OCI-LY1 (cell line): ENCODE results near the gene RECK.

Experiments used
- H2AFZ ChIP-seq: fragments of 200-600 bp; sonication (generic), shearing (Covaris generic); 2 replicates; pipeline ENCODE4 v1.6.0; 2014; ENCODE audit warnings: antibody characterized with exemption, mild to moderate bottlenecking, low read length
- H3F3A ChIP-seq: fragments of 200-600 bp; sonication (generic), shearing (Covaris generic); 2 replicates; pipeline ENCODE4 v1.6.0; 2014; ENCODE audit warnings: mild to moderate bottlenecking, antibody characterized with exemption, low read length, moderate library complexity; ENCODE audit not compliant: insufficient read depth
- H3K27ac ChIP-seq: fragments of 200-600 bp; sonication (generic); 2 replicates; pipeline ENCODE4 v1.5.1; 2014; ENCODE audit warnings: low read length, mixed run types, mild to moderate bottlenecking, low read depth; ENCODE audit not compliant: poor library complexity, severe bottlenecking
- H3K27me3 ChIP-seq: fragments of 200-600 bp; sonication (generic); 2 replicates; pipeline ENCODE4 v1.6.0; 2014; ENCODE audit warnings: antibody characterized with exemption, mild to moderate bottlenecking, low read length, moderate library complexity; ENCODE audit not compliant: insufficient read depth
- H3K36me3 ChIP-seq: fragments of 200-600 bp; sonication (generic); 2 replicates; pipeline ENCODE4 v1.6.1; 2014; ENCODE audit warnings: mild to moderate bottlenecking, antibody characterized with exemption, low read length, moderate library complexity, mixed read lengths; ENCODE audit not compliant: insufficient read depth
- H3K4me1 ChIP-seq: fragments of 200-600 bp; sonication (generic); 2 replicates; pipeline ENCODE4 v1.5.1; 2014; ENCODE audit warnings: mild to moderate bottlenecking, low read length, moderate library complexity; ENCODE audit not compliant: insufficient read depth, severe bottlenecking
- H3K4me2 ChIP-seq: fragments of 200-600 bp; sonication (generic), shearing (Covaris generic); 2 replicates; pipeline ENCODE4 v1.6.1; 2014; ENCODE audit warnings: low read length
- H3K4me3 ChIP-seq: fragments of 200-600 bp; sonication (generic); 2 replicates; pipeline ENCODE4 v1.5.1; 2014; ENCODE audit warnings: low read length, low read depth, mild to moderate bottlenecking, mixed read lengths; ENCODE audit not compliant: poor library complexity, severe bottlenecking
- H3K79me2 ChIP-seq: fragments of 200-600 bp; shearing (Covaris generic); 2 replicates; pipeline ENCODE4 v1.6.1; 2016; ENCODE audit warnings: mixed run types, low read length, mixed read lengths; ENCODE audit not compliant: insufficient read depth
- H3K9ac ChIP-seq: fragments of 200-600 bp; sonication (generic), shearing (Covaris generic); 2 replicates; pipeline ENCODE4 v1.6.1; 2014; ENCODE audit warnings: mild to moderate bottlenecking, low read length, mixed read lengths
- H3K9me2 ChIP-seq: fragments of 200-600 bp; sonication (generic), shearing (Covaris generic); 2 replicates; pipeline ENCODE4 v1.6.1; 2014; ENCODE audit warnings: low read depth, mild to moderate bottlenecking, low read length, mixed read lengths
- H3K9me3 ChIP-seq: fragments of 200-600 bp; shearing (Covaris generic); 2 replicates; pipeline ENCODE4 v1.6.1; 2014; ENCODE audit warnings: low read length, mixed read lengths
- H4K20me1 ChIP-seq: fragments of 200-600 bp; sonication (generic), shearing (Covaris generic); 2 replicates; pipeline ENCODE4 v1.6.0; 2016; ENCODE audit warnings: mild to moderate bottlenecking, low read length; ENCODE audit not compliant: insufficient read depth
- CTCF ChIP-seq: fragments of 200-600 bp; sonication (generic), shearing (Covaris generic); IDR thresholded peaks from 2 replicates; pipeline ENCODE4 v1.5.1; 2017; ENCODE audit warnings: mild to moderate bottlenecking, antibody characterized with exemption, low read length, moderate library complexity, mixed read lengths
- EZH2 ChIP-seq: fragments of 200-600 bp; sonication (generic), shearing (Covaris generic); IDR thresholded peaks from 2 replicates; pipeline ENCODE4 v1.8.0; 2017; ENCODE audit warnings: borderline replicate concordance, mixed run types, mild to moderate bottlenecking, antibody characterized with exemption, low read length, moderate library complexity, mixed read lengths

The RECK gene

GRCh38 chr9:36030871-36031270, 5.8 kb upstream of the RECK start:
- H4K20me1 ChIP-seq: no peaks in the 10 kb centered on the region
- TF ChIP-seq CTCF (no peak), EZH2 (no peak)
- H3K9ac ChIP-seq: no peak overlapping the region
- no peaks in the 10 kb centered on the region for H3K36me3 ChIP-seq
- H2AFZ ChIP-seq: no peak overlapping the region
- no peak overlapping the region for H3K4me3 ChIP-seq
- no peaks in the 10 kb centered on the region for H3K27me3 ChIP-seq
- no peak overlapping the region for H3K4me2 ChIP-seq
- no peak overlapping the region for H3K27ac ChIP-seq
- H3K79me2 ChIP-seq: no peaks in the 10 kb centered on the region
- peaks cover 7% of the 10 kb centered on the region for H3K4me1 ChIP-seq
- H3K9me2 ChIP-seq: no peaks in the 10 kb centered on the region
- no peaks in the 10 kb centered on the region for H3F3A ChIP-seq
- no peaks in the 10 kb centered on the region for H3K9me3 ChIP-seq

GRCh38 chr9:36031774-36032555, 4.7 kb upstream of the RECK start:
- H3K27ac ChIP-seq: no peak overlapping the region
- no peaks in the 10 kb centered on the region for H4K20me1 ChIP-seq
- H3F3A ChIP-seq: no peaks in the 10 kb centered on the region
- TF ChIP-seq CTCF (no peak), EZH2 (no peak)
- H3K4me2 ChIP-seq: no peak overlapping the region
- no peaks in the 10 kb centered on the region for H3K79me2 ChIP-seq
- no peaks in the 10 kb centered on the region for H3K27me3 ChIP-seq
- H3K9ac ChIP-seq: no peak overlapping the region
- no peaks in the 10 kb centered on the region for H3K9me2 ChIP-seq
- no peaks in the 10 kb centered on the region for H3K9me3 ChIP-seq
- H3K4me3 ChIP-seq: no peak overlapping the region
- no peak overlapping the region for H2AFZ ChIP-seq
- peaks cover 11% of the 10 kb centered on the region for H3K4me1 ChIP-seq
- H3K36me3 ChIP-seq: no peaks in the 10 kb centered on the region

- H3K27me3 ChIP-seq: no peaks in the 10 kb centered on the region
- H3K9me2 ChIP-seq: no peaks in the 10 kb centered on the region
- no peak overlapping the region for H3K27ac ChIP-seq
- no peaks in the 10 kb centered on the region for H3K36me3 ChIP-seq
- H3K9me3 ChIP-seq: no peaks in the 10 kb centered on the region
- H3F3A ChIP-seq: no peaks in the 10 kb centered on the region
- H3K4me1 ChIP-seq: peaks cover 21% of the 10 kb centered on the region
- no peaks in the 10 kb centered on the region for H4K20me1 ChIP-seq
- H3K4me3 ChIP-seq: no peak overlapping the region
- no peaks in the 10 kb centered on the region for H3K79me2 ChIP-seq
- no peak overlapping the region for H2AFZ ChIP-seq
- H3K9ac ChIP-seq: no peak overlapping the region
- TF ChIP-seq EZH2 (no peak), CTCF (no peak)
- H3K4me2 ChIP-seq: no peak overlapping the region
Observed at GRCh38 chr9:36033788-36034187, 2.9 kb upstream of the RECK start.
